H1 (cell line): ENCODE measurements around the gene ALG6. TPM values are rescaled to one million over a fixed set of nuclear protein-coding genes. Genes with fewer than 3 reads are reported as not detected.

Source experiments
- BACH1 ChIP-seq: IDR thresholded peaks from 2 replicates; pipeline ENCODE4 v1.6.1; 2012; ENCODE audit warnings: low read length, improper control_type of control experiment
- CHD1 ChIP-seq: IDR thresholded peaks from 2 replicates; pipeline ENCODE4 v1.6.1; 2012; ENCODE audit warnings: low read depth, low read length, improper control_type of control experiment
- CTBP2 ChIP-seq: IDR thresholded peaks from 2 replicates; pipeline ENCODE4 v1.7.0; 2011; ENCODE audit warnings: borderline replicate concordance, mild to moderate bottlenecking, moderate library complexity, mixed read lengths, low read length; ENCODE audit not compliant: insufficient read depth, insufficient read length
- GTF2F1 ChIP-seq: IDR thresholded peaks from 2 replicates; pipeline ENCODE4 v1.6.1; 2012; ENCODE audit warnings: low read depth, low read length, improper control_type of control experiment, borderline replicate concordance
- JUND ChIP-seq: IDR thresholded peaks from 2 replicates; pipeline ENCODE4 v1.6.1; 2011; ENCODE audit warnings: mild to moderate bottlenecking, improper control_type of control experiment, low read length
- KDM4A ChIP-seq: IDR thresholded peaks from one replicate; pipeline ENCODE4 v1.7.1; 2012; ENCODE audit warnings: low read depth, mild to moderate bottlenecking, moderate library complexity, low read length, inconsistent platforms; ENCODE audit not compliant: severe bottlenecking
- MAFK ChIP-seq: IDR thresholded peaks from 2 replicates; pipeline ENCODE4 v1.6.1; 2012; ENCODE audit warnings: low read depth, mild to moderate bottlenecking, improper control_type of control experiment, low read length
- NANOG ChIP-seq: IDR thresholded peaks from 2 replicates; pipeline ENCODE4 v1.6.1; 2011; ENCODE audit warnings: low read length, low read depth, mild to moderate bottlenecking, inconsistent platforms; ENCODE audit not compliant: insufficient read depth, poor library complexity, severe bottlenecking
- NRF1 ChIP-seq: IDR thresholded peaks from 2 replicates; pipeline ENCODE4 v1.6.1; 2011; ENCODE audit warnings: mild to moderate bottlenecking, low read depth, low read length, improper control_type of control experiment
- PHF8 ChIP-seq: fragments of 200-600 bp; sonication (generic); conservative IDR thresholded peaks from 2 replicates; pipeline ENCODE4 v1.7.1; 2012; ENCODE audit warnings: low read depth, mild to moderate bottlenecking, inconsistent platforms, low read length, moderate library complexity
- POLR2AphosphoS5 ChIP-seq: IDR thresholded peaks from 2 replicates; pipeline ENCODE4 v1.6.1; 2011; ENCODE audit warnings: low read depth, low read length
- RFX5 ChIP-seq: IDR thresholded peaks from 2 replicates; pipeline ENCODE4 v1.6.1; 2011; ENCODE audit warnings: low read depth, low read length, improper control_type of control experiment, borderline replicate concordance
- SP1 ChIP-seq: IDR thresholded peaks from 2 replicates; pipeline ENCODE4 v1.6.1; 2011; ENCODE audit warnings: low read depth, low read length
- SRF ChIP-seq: IDR thresholded peaks from 2 replicates; pipeline ENCODE4 v1.6.1; 2011; ENCODE audit warnings: mild to moderate bottlenecking, low read depth, low read length, moderate library complexity
- TEAD4 ChIP-seq: IDR thresholded peaks from 2 replicates; pipeline ENCODE4 v1.6.1; 2012; ENCODE audit warnings: low read depth, low read length, inconsistent platforms, mixed read lengths
- ZNF274 ChIP-seq: IDR thresholded peaks from 2 replicates; pipeline ENCODE4 v1.7.0; 2012; ENCODE audit warnings: low read length, borderline replicate concordance; ENCODE audit errors: extremely low read depth
- polyA plus RNA-seq, 7 experiments: library from polyadenylated mRNA; depleted of rRNA in 3 of 7; stranded (reverse) in 5 of 7; unstranded in 2 of 7; fragments of >200 nt in 5 of 7; fragments of 200-250 nt in 2 of 7; gene quantifications; 1 replicate in 5 of 7; 2 replicates in 1 of 7; 4 replicates in 1 of 7; pipeline versions ENCODE4 v1.2.1 to v1.2.3, GENCODE V29; 2011 to 2013; ENCODE audit warnings: missing spikeins in 2 of 7, mixed read lengths in 2 of 7
- total RNA-seq: library from RNA; stranded (reverse); fragmentation: NEBNext Ultra II Directional; extraction: Animal tissue kit (Norgen Biotek cat#: 25700); gene quantifications from 2 replicates; pipeline ENCODE4 v1.2.1, GENCODE V29; 2021
- TF ChIP-seq, protein P1 (sequence below): IDR thresholded peaks from 2 replicates; pipeline ENCODE4 v1.6.1; 2012; ENCODE audit warnings: inconsistent platforms
- TF ChIP-seq, protein P2 (sequence below): IDR thresholded peaks from 2 replicates; pipeline ENCODE4 v1.6.1; 2012; ENCODE audit warnings: inconsistent platforms

Gene ALG6
- total and polyA plus RNA-seq, 2 of the 8 experiments (the other 6 are each of a cell fraction or from before 2014, with no cell fraction given) = 17.8 to 26.8 TPM

- TF ChIP-seq TEAD4 (peak; percentile 45; the same call in 1 of the 2 replicates), JUND (no peak), POLR2AphosphoS5 (no peak), GTF2F1 (no peak), SRF (no peak), NANOG (peak; percentile 100), MAFK (no peak), SP1 (peak; percentile 67; the same call in 1 of the 2 replicates), PHF8 (no peak), RFX5 (no peak), ZNF274 (no peak), NRF1 (no peak), CTBP2 (peak; percentile 49), KDM4A (peak; percentile 46), BACH1 (no peak), CHD1 (no peak)
- TF ChIP-seq, protein P1, sequence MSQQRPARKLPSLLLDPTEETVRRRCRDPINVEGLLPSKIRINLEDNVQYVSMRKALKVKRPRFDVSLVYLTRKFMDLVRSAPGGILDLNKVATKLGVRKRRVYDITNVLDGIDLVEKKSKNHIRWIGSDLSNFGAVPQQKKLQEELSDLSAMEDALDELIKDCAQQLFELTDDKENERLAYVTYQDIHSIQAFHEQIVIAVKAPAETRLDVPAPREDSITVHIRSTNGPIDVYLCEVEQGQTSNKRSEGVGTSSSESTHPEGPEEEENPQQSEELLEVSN = no peak
- TF ChIP-seq, protein P2, sequence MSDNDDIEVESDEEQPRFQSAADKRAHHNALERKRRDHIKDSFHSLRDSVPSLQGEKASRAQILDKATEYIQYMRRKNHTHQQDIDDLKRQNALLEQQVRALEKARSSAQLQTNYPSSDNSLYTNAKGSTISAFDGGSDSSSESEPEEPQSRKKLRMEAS = peak; percentile 50
Observed at GRCh38 chr1:63330331-63330916, 37.0 kb upstream of the ALG6 start (continued).
